Measurements from ENCODE around the gene SSTR3. TPM values are rescaled to one million over a fixed set of nuclear protein-coding genes. Genes with fewer than 3 reads are reported as not detected.

Gene SSTR3
- total and polyA plus RNA-seq, 9 of the 15 experiments (the other 6 are each of a cell fraction or from before 2014, with no cell fraction given) = 0.03 TPM; not detected in 8

DNA sequence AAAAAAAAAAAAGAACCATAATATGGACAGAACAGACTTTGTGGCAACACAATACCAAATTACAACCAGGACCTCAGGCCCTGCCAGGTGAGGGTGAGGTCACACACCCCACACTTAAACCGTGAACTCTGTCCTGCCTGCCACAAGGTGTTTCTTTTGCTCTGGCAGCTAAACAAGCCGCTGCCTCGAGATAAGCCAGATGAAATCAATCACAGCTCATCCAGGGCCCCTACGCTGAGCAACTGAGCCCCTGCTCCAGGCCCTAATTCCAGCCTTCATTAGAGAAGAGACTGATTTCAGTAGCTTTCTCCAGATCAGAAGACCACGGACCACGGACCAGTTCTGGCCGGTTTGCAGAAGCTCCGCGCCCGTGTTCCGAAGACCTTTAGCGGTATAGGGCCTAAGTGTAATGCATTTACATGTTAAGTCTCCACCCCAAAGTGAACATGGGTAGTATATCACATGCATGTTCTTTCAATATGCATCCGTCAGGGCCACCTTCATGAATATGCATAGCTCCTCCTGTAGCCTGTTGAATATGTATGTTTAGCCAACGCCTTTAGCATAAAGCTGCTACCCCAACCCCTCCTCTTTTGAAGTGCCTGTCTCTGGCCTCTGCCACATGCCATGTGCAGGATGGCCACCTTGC lies 46.6 kb upstream of the SSTR3 start (continued):
- TF ChIP-seq, protein P1, sequence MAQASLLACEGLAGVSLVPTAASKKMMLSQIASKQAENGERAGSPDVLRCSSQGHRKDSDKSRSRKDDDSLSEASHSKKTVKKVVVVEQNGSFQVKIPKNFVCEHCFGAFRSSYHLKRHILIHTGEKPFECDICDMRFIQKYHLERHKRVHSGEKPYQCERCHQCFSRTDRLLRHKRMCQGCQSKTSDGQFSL (CRISPR knock-in tag; IDR thresholded peaks at IDR 0.05) = no peak
- TF ChIP-seq, protein P1 (tag; IDR thresholded peaks at IDR 0.05) = no peak
- TF ChIP-seq CCAR2 (IDR thresholded peaks at IDR 0.05; ENCODE audit: low read depth, low read length) (no peak), POLR2AphosphoS5 (IDR thresholded peaks at IDR 0.05; ENCODE audit: control insufficient read depth, insufficient read depth, low read depth, low read length) (peak; percentile 35; the same call in 1 of the 2 replicates), CBFA2T3 (IDR thresholded peaks at IDR 0.05) (peak; percentile 83), EP300 (IDR thresholded peaks at IDR 0.05; ENCODE audit: low read length) (no peak), SRSF7 (optimal IDR thresholded peaks at IDR 0.05; ENCODE audit: low read depth, low read length) (no peak), COPS2 (conservative IDR thresholded peaks at IDR 0.05) (no peak), CBX2 (IDR thresholded peaks at IDR 0.05; ENCODE audit: insufficient read depth, low read length, poor library complexity, severe bottlenecking) (no peak), ZBTB1 (CRISPR knock-in tag; IDR thresholded peaks at IDR 0.05; ENCODE audit: borderline replicate concordance, low read depth) (no peak), TGIF2 (CRISPR knock-in tag; IDR thresholded peaks at IDR 0.05) (no peak), CREB1 (IDR thresholded peaks at IDR 0.05) (no peak), CREB1 (CRISPR knock-in tag; IDR thresholded peaks at IDR 0.05) (no peak), RCOR1 (IDR thresholded peaks at IDR 0.05; ENCODE audit: borderline replicate concordance in 1 of 2, low read depth in 2 of 2, low read length in 2 of 2) (peak in 1 of 2 experiments; percentile 84; a peak in 2 of 4 replicates), ZFP36 (IDR thresholded peaks at IDR 0.05; ENCODE audit: low read depth, low read length, partially characterized antibody) (no peak), TAL1 (IDR thresholded peaks at IDR 0.05) (peak; percentile 50), ZBTB17 (CRISPR knock-in tag; IDR thresholded peaks at IDR 0.05) (no peak), TEAD1 (CRISPR knock-in tag; IDR thresholded peaks at IDR 0.05) (no peak), CXXC5 (CRISPR knock-in tag; IDR thresholded peaks at IDR 0.05) (peak; percentile 19; the same call in 1 of the 2 replicates), MTA1 (IDR thresholded peaks at IDR 0.05; ENCODE audit: borderline replicate concordance) (no peak)
- TF ChIP-seq, protein P2, sequence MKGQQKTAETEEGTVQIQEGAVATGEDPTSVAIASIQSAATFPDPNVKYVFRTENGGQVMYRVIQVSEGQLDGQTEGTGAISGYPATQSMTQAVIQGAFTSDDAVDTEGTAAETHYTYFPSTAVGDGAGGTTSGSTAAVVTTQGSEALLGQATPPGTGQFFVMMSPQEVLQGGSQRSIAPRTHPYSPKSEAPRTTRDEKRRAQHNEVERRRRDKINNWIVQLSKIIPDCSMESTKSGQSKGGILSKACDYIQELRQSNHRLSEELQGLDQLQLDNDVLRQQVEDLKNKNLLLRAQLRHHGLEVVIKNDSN (CRISPR knock-in tag; IDR thresholded peaks at IDR 0.05) = no peak
- TF ChIP-seq, protein P3, sequence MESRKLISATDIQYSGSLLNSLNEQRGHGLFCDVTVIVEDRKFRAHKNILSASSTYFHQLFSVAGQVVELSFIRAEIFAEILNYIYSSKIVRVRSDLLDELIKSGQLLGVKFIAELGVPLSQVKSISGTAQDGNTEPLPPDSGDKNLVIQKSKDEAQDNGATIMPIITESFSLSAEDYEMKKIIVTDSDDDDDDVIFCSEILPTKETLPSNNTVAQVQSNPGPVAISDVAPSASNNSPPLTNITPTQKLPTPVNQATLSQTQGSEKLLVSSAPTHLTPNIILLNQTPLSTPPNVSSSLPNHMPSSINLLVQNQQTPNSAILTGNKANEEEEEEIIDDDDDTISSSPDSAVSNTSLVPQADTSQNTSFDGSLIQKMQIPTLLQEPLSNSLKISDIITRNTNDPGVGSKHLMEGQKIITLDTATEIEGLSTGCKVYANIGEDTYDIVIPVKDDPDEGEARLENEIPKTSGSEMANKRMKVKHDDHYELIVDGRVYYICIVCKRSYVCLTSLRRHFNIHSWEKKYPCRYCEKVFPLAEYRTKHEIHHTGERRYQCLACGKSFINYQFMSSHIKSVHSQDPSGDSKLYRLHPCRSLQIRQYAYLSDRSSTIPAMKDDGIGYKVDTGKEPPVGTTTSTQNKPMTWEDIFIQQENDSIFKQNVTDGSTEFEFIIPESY (CRISPR knock-in tag; IDR thresholded peaks at IDR 0.05) = no peak
- TF ChIP-seq, protein P4, sequence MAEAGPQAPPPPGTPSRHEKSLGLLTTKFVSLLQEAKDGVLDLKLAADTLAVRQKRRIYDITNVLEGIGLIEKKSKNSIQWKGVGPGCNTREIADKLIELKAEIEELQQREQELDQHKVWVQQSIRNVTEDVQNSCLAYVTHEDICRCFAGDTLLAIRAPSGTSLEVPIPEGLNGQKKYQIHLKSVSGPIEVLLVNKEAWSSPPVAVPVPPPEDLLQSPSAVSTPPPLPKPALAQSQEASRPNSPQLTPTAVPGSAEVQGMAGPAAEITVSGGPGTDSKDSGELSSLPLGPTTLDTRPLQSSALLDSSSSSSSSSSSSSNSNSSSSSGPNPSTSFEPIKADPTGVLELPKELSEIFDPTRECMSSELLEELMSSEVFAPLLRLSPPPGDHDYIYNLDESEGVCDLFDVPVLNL (CRISPR knock-in tag; IDR thresholded peaks at IDR 0.05; ENCODE audit: low read depth) = no peak
- TF ChIP-seq, protein P5, sequence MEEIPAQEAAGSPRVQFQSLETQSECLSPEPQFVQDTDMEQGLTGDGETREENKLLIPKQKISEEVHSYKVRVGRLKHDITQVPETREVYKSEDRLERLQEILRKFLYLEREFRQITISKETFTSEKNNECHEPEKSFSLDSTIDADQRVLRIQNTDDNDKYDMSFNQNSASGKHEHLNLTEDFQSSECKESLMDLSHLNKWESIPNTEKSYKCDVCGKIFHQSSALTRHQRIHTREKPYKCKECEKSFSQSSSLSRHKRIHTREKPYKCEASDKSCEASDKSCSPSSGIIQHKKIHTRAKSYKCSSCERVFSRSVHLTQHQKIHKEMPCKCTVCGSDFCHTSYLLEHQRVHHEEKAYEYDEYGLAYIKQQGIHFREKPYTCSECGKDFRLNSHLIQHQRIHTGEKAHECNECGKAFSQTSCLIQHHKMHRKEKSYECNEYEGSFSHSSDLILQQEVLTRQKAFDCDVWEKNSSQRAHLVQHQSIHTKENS (CRISPR knock-in tag; IDR thresholded peaks at IDR 0.05) = no peak

All from K562 (cell line).